ENCODE measurements around the gene SGF29.

DNA sequence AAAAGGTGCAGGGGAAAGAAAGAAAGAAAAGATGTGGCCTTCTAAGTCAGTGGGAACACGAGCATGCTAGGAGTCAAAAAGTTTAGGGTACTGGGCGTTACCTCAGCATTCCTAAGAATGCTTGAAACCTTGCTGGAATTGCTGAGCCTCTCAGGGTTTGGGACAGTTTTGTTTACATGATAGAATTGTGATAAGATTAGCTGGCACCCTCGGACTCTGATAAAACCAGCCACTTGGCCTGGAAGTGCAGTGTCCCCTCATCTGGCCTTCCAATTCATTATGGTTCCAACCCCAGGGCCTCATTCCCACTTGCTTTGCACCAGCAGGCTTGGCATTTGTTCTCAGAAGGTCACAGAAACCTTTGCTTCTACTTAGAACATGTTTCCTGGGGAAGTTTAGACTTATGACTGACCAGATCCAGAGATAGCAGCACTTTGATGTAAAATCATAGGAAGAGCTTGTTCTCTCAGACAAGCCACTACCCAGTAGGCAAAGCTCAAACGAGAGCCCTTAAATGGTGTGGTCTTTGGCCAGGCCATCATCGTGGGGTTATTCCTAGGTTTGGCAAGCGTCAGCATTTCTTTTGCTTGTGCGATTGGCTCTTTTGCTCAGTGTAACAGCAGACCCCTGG lies 8.0 kb downstream of the SGF29 start:
- TF ChIP-seq, protein P1, sequence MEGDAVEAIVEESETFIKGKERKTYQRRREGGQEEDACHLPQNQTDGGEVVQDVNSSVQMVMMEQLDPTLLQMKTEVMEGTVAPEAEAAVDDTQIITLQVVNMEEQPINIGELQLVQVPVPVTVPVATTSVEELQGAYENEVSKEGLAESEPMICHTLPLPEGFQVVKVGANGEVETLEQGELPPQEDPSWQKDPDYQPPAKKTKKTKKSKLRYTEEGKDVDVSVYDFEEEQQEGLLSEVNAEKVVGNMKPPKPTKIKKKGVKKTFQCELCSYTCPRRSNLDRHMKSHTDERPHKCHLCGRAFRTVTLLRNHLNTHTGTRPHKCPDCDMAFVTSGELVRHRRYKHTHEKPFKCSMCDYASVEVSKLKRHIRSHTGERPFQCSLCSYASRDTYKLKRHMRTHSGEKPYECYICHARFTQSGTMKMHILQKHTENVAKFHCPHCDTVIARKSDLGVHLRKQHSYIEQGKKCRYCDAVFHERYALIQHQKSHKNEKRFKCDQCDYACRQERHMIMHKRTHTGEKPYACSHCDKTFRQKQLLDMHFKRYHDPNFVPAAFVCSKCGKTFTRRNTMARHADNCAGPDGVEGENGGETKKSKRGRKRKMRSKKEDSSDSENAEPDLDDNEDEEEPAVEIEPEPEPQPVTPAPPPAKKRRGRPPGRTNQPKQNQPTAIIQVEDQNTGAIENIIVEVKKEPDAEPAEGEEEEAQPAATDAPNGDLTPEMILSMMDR (conservative IDR thresholded peaks at IDR 0.05) = no peak
- TF ChIP-seq EZH2 (IDR thresholded peaks at IDR 0.05; ENCODE audit: low read depth) = no peak

All from PC-9 (cell line).